Limb (tissue), 2 donors: Measurements from ENCODE around the gene RPTN.

Experiments used
- DNase-seq, 2 donors: peaks; one replicate each; pipeline ENCODE4 v3.0.0-alpha.2; 2016; ENCODE audit errors: extremely low spot score in 2 of 2

RPTN gene, protein sequence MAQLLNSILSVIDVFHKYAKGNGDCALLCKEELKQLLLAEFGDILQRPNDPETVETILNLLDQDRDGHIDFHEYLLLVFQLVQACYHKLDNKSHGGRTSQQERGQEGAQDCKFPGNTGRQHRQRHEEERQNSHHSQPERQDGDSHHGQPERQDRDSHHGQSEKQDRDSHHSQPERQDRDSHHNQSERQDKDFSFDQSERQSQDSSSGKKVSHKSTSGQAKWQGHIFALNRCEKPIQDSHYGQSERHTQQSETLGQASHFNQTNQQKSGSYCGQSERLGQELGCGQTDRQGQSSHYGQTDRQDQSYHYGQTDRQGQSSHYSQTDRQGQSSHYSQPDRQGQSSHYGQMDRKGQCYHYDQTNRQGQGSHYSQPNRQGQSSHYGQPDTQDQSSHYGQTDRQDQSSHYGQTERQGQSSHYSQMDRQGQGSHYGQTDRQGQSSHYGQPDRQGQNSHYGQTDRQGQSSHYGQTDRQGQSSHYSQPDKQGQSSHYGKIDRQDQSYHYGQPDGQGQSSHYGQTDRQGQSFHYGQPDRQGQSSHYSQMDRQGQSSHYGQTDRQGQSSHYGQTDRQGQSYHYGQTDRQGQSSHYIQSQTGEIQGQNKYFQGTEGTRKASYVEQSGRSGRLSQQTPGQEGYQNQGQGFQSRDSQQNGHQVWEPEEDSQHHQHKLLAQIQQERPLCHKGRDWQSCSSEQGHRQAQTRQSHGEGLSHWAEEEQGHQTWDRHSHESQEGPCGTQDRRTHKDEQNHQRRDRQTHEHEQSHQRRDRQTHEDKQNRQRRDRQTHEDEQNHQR

GRCh38 chr1:152159144-152159543 is at the start of gene RPTN:
RPTN (minus strand) TSS chr1:152159228; CDS start chr1:152157889, 1,339 bp downstream.
- DNase-seq = no peak

GRCh38 chr1:152198982-152199381 is 40.0 kb upstream of the RPTN start:
- DNase-seq = no peak

- DNase-seq = no peak
Measured at GRCh38 chr1:152197361-152197941, 38.4 kb upstream of the RPTN start.

GRCh38 chr1:152191711-152192110 is 32.7 kb upstream of the RPTN start:
- no peak for DNase-seq

- no peak for DNase-seq
Measured at GRCh38 chr1:152191260-152191659, 32.2 kb upstream of the RPTN start.

GRCh38 chr1:152190589-152190988 is 31.6 kb upstream of the RPTN start:
- no peak for DNase-seq

DNA sequence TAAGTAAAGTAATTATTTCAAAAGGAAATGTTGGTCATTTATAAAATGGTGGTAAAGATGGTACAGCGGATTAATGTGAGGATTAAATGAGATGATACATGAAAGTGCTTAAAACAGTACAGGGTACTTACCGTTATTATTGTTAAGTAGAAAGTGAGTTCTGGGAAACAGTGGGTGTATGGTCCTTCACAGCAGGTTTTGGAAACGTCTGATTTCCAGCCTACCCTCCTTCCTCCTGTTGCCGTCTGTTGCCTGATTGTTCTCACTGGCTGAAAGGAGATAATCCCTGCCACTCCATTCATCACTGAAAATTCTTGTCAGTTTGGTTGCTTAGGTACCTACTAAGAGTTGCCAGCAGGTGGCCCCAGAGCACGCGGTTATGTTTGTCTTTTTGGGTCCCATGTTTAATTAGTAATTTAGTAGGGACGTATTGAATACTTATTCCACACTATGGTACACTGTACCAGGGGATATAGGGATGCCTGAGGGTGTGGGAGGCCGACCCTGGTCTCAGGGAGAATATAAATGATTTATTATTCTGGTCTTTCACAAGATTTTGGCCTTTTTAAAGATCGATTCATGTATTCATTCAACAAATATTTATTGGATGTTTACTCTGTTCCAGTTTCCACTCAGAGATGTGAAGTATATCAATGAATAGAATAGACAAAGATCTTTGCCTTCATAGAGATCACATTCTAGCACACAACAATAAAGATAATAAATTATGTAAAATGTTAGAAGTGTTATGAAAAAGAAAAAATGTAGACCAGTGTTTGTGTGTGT is 30.8 kb upstream of the RPTN start:
- DNase-seq = peak; percentile 32 to 53

DNA sequence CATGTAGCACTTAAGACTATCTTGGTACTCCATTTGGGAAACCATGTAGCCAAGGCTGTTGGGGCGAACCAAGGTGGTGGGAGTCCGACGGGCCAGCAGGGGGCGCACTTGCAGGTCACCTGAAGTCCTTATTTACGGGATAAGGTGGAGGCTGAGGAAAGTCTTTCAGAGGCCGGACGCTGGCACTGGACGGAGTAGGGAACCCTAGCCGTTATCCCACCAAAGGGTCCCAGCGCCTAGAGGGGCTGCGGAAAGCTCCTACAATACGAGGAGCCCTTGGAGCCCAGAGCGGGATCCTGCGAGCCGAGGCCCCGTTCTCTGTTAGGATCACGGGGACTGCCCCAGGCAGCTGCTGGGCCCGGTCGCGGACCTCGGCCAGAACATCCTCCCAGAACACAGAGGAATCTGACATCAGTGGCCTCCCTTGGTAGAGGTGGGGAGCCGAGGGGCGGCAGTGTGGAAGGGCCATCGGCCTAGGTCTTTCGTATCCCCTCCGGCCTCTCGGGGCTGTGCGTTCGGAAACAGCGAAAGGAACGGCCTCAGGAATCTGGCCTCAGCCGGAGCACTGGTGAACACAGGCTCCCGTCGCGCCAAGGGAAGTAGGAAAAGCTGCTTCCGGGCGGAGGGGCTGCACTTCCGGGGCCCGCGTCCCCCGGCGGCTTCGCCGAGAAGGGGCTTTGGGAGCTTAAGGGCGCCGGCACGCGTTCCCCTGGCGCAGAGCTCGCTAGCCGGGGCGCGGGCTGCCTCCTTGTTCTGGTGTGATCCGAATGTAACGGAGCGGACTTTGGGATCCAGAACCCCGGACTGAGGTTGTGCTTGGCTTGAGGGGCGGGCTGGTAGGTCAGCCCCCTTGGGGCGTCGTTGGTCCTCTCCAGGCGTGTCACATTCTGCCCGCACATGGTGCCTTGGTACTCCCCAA is 29.9 kb upstream of the RPTN start:
- peak; percentile 21 to 70 for DNase-seq

GRCh38 chr1:152186556-152187285 is 27.7 kb upstream of the RPTN start:
- DNase-seq = no peak

DNA sequence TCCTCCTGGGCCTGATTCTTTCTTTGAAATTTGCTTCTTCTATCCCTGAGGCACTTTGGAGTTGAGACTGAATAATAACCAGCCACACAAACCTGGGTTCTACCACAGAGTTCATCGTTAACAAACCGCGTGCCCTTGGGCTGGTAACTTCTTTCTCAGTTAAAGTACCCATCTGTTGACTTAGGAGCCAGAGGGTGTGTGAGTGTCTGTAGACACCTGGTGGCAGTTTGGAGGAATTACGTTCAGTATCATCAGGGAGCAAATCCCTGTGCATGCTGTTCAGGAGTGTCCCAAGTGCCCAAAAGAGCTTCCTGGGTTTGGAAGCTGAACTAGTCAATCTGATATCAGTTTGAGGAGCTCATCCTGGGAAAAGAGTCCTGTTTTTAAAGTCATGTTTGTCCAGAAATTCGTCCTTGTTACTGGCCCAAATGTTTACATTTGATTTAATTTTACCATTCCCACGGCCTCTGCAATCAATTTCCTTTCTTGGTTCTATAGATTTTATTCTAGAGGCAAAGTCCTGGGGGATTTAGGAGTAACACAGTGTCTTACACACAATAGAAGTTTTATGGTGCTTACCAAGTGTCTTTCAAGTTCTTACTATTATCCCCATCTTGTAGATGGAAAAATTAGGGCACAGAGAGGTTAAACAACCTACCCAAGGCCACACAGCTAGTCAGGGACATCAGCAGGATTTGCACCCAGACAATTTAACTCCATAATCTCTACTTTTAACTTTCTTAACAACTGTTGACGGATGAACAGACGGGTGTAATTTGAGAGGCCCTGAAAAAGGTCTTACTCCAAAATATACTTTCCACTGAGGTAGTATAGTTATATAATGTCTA is 26.7 kb upstream of the RPTN start:
- DNase-seq = peak in 1 of 2 donors; percentile 42

GRCh38 chr1:152182944-152183361 is 23.9 kb upstream of the RPTN start:
- DNase-seq = no peak

DNA sequence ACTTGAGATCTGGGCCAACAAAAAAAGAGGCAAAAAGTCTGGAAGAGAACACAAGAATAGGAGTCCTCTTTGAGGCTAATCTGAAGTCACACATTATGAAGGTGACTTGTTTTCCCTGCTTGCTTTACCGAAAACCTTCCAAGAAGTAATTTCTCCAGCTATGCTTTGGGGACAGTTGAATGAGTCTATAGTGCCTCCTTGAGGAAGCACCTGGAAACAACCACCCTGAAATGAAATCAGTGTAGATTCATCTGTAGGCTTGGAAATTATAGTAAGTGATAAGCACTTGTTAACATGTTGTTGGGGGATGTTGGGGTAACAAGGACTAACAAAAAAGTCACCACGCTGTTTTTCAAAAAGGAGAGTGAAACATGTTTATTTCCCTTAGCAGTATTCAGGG is 23.4 kb upstream of the RPTN start:
- no peak for DNase-seq

GRCh38 chr1:152179566-152179965 is 20.5 kb upstream of the RPTN start:
- no peak for DNase-seq

DNA sequence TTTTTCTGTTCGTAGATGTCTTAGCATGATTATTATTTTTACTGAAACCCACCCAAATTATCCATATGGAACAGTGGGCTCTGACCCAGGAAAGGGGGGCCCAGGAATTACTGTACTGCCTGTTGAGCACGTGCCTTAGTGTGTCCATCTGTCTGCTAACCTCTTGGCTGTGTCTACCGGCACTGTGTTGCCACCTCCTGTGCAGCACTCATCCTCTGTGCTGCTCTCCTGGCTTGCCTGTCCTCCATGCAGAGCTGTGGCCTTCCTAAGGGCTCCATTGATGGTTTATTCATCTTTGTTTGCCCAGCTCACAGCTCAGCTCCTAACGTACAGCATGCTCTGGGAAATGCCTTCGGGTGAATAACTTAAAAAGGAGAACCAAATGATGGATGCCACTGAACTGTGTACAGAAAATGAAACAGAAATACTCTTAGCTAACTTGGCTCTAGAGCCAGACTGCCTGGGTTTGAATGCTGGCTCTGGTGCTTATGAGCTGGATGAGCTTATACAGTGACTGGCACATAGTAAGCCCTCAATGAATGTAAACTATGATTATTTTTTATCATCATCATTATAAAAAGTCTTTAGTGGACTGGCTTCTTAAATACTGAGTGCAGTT is 11.4 kb upstream of the RPTN start:
- no peak for DNase-seq

DNA sequence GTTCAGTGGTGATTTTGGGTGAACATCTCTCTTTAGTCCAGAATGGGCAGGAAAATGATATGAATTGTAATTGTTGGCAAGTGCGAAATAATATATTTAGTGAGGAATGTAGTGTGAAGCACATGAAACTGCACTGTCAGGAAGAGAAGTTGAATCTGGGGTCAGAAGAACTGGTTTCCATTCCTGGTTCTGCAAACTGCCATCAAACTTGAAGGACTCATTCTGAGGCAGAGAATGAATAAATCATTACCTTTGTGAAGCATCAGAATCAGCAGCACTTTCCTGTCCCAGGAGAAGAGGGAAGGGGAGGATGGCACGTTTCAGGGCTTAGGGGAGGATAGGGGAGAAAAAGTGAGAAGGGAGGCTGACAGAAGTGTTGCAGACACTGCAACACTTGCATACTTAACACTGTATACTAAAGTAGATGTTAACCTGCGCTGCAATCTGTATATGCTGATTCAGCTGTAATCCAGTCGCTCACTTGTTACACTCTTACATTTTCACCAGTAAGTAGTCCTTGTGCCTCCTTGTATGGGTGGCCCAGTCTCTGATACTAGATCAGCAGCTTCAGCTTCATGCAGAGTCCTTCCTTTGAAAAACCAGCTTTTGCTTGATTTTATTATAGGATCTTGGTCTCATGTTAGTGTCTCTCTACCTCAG is 10.5 kb upstream of the RPTN start:
- no peak for DNase-seq

- no peak for DNase-seq
Measured at GRCh38 chr1:152168535-152168868, 9.5 kb upstream of the RPTN start.

DNA sequence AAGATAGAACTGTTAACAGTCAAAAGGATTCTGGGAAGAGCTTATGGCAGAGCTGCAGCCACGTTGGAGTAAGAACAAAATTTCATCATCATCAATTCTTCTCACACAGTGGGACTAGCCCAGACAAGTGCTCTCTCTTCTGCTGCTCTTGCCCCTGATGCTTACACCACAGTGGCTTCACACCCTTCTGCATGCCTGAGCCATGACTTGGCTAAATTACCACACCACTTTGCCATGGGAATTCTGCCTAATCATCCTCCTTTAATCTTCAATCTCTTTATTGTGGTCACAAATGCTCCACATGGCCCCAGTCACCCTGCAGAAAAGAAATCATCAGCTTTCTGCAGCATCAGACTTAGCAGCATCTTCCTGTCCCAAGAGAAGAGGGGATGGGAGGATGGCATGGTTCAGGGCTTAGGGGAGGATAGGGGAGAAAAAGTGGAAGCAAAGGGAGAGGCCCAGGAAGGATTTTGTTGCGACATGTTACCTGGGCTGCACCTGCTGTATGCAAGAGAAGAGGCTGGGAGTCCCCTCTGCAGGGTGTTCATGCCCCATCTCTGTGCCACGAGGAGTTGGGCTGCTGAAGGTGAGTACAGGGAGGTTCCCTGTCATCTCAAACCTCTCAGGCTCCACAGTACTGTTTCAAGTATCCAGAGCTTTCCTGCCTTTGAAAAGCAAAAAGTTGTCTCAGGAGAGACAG is 9.0 kb upstream of the RPTN start:
- no peak for DNase-seq
